ENCODE measurements around the gene SERPINE2. TPM values are rescaled to one million over a fixed set of nuclear protein-coding genes. Genes with fewer than 3 reads are reported as not detected.

The SERPINE2 gene
- total and polyA plus RNA-seq, 5 donors, result 15.4 to 49.4 (median 24.2) TPM

DNA sequence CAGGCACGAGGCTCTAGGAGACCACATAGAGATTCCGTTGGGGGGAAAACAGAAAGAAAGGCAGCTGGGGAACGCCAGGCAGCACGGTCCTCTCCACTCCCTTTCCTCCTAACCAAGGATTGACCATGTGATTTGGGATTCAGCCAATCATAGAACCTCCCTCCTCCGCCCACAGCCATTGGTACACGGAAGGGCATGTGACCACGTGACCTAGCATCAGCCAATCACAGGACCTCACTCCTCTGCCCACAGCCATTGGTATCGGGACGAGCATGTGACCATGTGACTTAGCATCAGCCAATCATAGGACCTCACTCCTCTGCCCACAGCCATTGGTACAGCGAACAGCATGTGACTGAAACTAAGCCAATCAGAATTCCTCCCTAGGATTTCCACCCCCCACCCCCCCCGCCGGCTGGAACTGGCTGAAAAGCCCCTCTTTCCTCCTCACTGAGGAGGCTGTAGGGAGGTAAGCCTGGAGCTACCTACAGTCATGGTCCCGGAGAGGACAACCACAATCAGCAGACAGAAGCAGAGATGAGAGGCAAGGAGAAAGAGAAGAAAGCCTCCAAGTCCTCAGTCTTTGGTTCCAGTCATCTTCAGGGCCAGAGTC, 7.6 kb downstream of the SERPINE2 start:
- DNase-seq (no peak), ATAC-seq (no peak)
- Histone ChIP-seq H3K27me3 (ENCODE audit: control insufficient read depth, insufficient read depth) (peaks cover 3% of the 10 kb centered on the region), H3K4me3 (ENCODE audit: low read length) (no peak overlapping the region), H3K9me3 (ENCODE audit: control insufficient read depth, low read length) (no peaks in the 10 kb centered on the region), H3K4me1 (ENCODE audit: control insufficient read depth, insufficient read depth, low read length) (no peaks in the 10 kb centered on the region), H3K27ac (ENCODE audit: low read length) (no peak overlapping the region)
- 85% methylated on average over 13 of the region's 13 CpGs for WGBS
- intact Hi-C loops (cut with DNase I), result no loop called here

GRCh38 chr2:224030786-224031185, 8.3 kb downstream of the SERPINE2 start:
- DNase-seq (no peak), ATAC-seq (no peak)
- Histone ChIP-seq H3K9me3 (ENCODE audit: control insufficient read depth, low read length) (no peaks in the 10 kb centered on the region), H3K27me3 (ENCODE audit: control insufficient read depth, insufficient read depth) (peaks cover 3% of the 10 kb centered on the region), H3K27ac (ENCODE audit: low read length) (no peak overlapping the region), H3K4me1 (ENCODE audit: control insufficient read depth, insufficient read depth, low read length) (no peaks in the 10 kb centered on the region), H3K4me3 (ENCODE audit: low read length) (no peak overlapping the region)
- WGBS, result 78% methylated on average over 7 of the region's 7 CpGs
- intact Hi-C loops (cut with DNase I), result no loop called here

GRCh38 chr2:224029876-224030275, 9.2 kb downstream of the SERPINE2 start:
- Histone ChIP-seq H3K9me3 (ENCODE audit: control insufficient read depth, low read length) (no peaks in the 10 kb centered on the region), H3K4me1 (ENCODE audit: control insufficient read depth, insufficient read depth, low read length) (no peaks in the 10 kb centered on the region), H3K27ac (ENCODE audit: low read length) (no peak overlapping the region), H3K4me3 (ENCODE audit: low read length) (no peak overlapping the region), H3K27me3 (ENCODE audit: control insufficient read depth, insufficient read depth) (peaks cover 3% of the 10 kb centered on the region)
- no peak for ATAC-seq
- DNase-seq, result no peak
- intact Hi-C loops (cut with DNase I), result no loop called here
- WGBS, result 87% methylated on average over 6 of the region's 6 CpGs

DNA sequence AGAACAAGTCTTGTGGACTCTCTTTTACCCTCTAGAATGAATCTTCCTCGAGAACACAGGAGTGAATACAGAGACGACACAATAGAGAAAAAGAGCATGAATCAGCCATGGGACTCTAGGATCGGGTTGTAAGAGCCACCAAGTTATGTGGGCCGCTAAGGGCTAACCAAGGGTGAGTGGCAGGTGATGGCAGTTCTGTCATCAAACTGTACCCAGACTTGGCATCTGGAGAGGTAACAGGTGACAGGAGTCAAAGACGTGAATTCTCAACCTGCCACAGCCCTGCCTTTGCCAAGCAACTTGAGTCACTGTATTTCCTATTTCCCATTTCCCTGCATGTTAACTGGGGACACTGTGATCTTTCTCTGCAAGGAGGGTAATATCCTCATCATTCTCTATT, 11.2 kb downstream of the SERPINE2 start:
- no peak for DNase-seq

DNA sequence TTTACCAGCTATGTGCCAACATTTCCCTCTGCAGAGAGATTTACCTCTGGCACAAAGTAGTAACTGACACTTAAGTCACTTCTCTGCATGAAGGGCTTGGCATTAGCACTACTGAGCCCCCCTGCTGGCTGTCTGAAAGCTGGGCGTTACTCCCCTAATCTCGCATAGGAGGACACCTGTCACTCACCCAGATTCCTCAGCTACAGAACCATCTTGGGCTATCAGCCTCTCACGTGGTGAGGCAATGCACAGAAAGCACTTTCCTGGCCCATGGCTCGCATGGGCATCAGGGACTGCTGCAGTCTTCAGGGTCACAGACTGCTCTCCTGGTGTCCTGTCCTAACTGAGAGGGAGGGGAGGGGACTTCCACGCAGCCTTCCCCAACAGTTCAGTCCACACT, 12.0 kb downstream of the SERPINE2 start:
- no peak overlapping the region for H3K4me3 ChIP-seq (ENCODE audit: low read length)
- no peaks in the 10 kb centered on the region for H3K4me1 ChIP-seq (ENCODE audit: control insufficient read depth, insufficient read depth, low read length)
- intact Hi-C loops (cut with DNase I), result no loop called here
- no peaks in the 10 kb centered on the region for H3K27me3 ChIP-seq (ENCODE audit: control insufficient read depth, insufficient read depth)
- no peak overlapping the region for H3K27ac ChIP-seq (ENCODE audit: low read length)
- ATAC-seq, result no peak
- DNase-seq, result no peak
- H3K9me3 ChIP-seq (ENCODE audit: control insufficient read depth, low read length), result no peaks in the 10 kb centered on the region
- 62% methylated on average over 5 of the region's 5 CpGs for WGBS

More for the DNA sequence above, 11.2 kb downstream of the SERPINE2 start:
- intact Hi-C loops (cut with DNase I), result no loop called here
- Histone ChIP-seq H3K4me1 (ENCODE audit: control insufficient read depth, insufficient read depth, low read length) (no peaks in the 10 kb centered on the region), H3K27ac (ENCODE audit: low read length) (no peak overlapping the region), H3K4me3 (ENCODE audit: low read length) (no peak overlapping the region), H3K27me3 (ENCODE audit: control insufficient read depth, insufficient read depth) (no peaks in the 10 kb centered on the region), H3K9me3 (ENCODE audit: control insufficient read depth, low read length) (no peaks in the 10 kb centered on the region)
- no peak for ATAC-seq
- WGBS, result 80% methylated on average over 5 of the region's 5 CpGs

- no peaks in the 10 kb centered on the region for H3K9me3 ChIP-seq (ENCODE audit: control insufficient read depth, low read length)
- ATAC-seq (peak in 1 of 2 donors; percentile 51), DNase-seq (no peak)
- intact Hi-C loops (cut with DNase I), result no loop called here
- no peaks in the 10 kb centered on the region for H3K27me3 ChIP-seq (ENCODE audit: control insufficient read depth, insufficient read depth)
- no peak overlapping the region for H3K27ac ChIP-seq (ENCODE audit: low read length)
- WGBS, result 74% methylated on average over 7 of the region's 7 CpGs
- H3K4me1 ChIP-seq (ENCODE audit: control insufficient read depth, insufficient read depth, low read length), result no peaks in the 10 kb centered on the region
- H3K4me3 ChIP-seq (ENCODE audit: low read length), result no peak overlapping the region
These were observed 13.2 kb downstream of the SERPINE2 start for GRCh38 chr2:224025874-224026273.

- WGBS, result 62% methylated on average over 4 of the region's 4 CpGs
- no peaks in the 10 kb centered on the region for H3K9me3 ChIP-seq (ENCODE audit: control insufficient read depth, low read length)
- ATAC-seq (no peak), DNase-seq (no peak)
- H3K27ac ChIP-seq (ENCODE audit: low read length), result no peak overlapping the region
- H3K4me1 ChIP-seq (ENCODE audit: control insufficient read depth, insufficient read depth, low read length), result no peaks in the 10 kb centered on the region
- intact Hi-C loops (cut with DNase I), result no loop called here
- no peak overlapping the region for H3K4me3 ChIP-seq (ENCODE audit: low read length)
- no peaks in the 10 kb centered on the region for H3K27me3 ChIP-seq (ENCODE audit: control insufficient read depth, insufficient read depth)
These were observed 14.8 kb downstream of the SERPINE2 start for GRCh38 chr2:224024270-224024669.

DNA sequence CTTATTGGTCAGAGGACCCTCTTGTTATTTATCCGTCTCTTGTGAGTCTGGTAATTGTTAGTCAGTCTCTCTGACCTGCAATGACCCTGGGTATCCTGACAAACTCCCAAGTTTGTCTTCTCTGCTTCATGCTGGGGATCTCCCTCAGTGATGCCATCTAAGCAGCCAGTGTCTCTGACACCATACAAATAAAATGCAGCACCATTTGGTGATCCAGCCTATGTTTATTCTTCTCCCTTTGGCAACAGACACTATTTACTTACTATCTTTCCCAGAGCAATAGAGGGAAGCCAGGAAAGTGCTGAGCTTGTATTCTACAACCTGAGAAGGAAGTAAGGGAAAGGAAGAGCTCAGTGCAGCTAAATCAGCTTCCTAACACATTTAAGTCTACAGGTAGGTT, 15.9 kb downstream of the SERPINE2 start:
- no peaks in the 10 kb centered on the region for H3K27me3 ChIP-seq (ENCODE audit: control insufficient read depth, insufficient read depth)
- H3K4me3 ChIP-seq (ENCODE audit: low read length), result no peak overlapping the region
- DNase-seq (no peak), ATAC-seq (no peak)
- 80% methylated on average over 1 of the region's 1 CpG for WGBS
- no peaks in the 10 kb centered on the region for H3K4me1 ChIP-seq (ENCODE audit: control insufficient read depth, insufficient read depth, low read length)
- no peak overlapping the region for H3K27ac ChIP-seq (ENCODE audit: low read length)
- no peaks in the 10 kb centered on the region for H3K9me3 ChIP-seq (ENCODE audit: control insufficient read depth, low read length)
- intact Hi-C loops (cut with DNase I), result no loop called here

- no peak for ATAC-seq
- Histone ChIP-seq H3K27me3 (ENCODE audit: control insufficient read depth, insufficient read depth) (no peaks in the 10 kb centered on the region), H3K9me3 (ENCODE audit: control insufficient read depth, low read length) (no peaks in the 10 kb centered on the region), H3K4me1 (ENCODE audit: control insufficient read depth, insufficient read depth, low read length) (no peaks in the 10 kb centered on the region), H3K27ac (ENCODE audit: low read length) (no peak overlapping the region), H3K4me3 (ENCODE audit: low read length) (no peak overlapping the region)
- no peak for DNase-seq
- intact Hi-C loops (cut with DNase I), result no loop called here
These were observed 16.6 kb downstream of the SERPINE2 start for GRCh38 chr2:224022486-224022885.

DNA sequence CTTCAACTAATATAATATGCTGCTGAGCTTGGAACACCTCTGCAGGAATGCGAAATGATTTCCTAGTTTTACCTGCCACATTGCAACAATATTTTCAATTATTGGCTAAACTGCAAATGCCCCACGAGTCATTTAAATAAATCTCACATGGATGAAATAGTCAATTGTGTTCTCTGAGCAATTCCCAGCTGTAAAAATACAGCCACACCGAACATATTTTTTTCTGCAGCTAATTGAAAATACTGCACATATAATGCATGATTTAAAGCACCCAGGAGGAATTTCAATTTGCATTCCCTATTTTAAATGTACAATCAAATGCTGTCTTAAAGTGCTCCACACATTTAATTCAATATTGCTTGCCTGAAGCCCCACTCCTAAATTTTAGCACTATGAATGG, 18.6 kb downstream of the SERPINE2 start:
- Histone ChIP-seq H3K9me3 (ENCODE audit: control insufficient read depth, low read length) (no peaks in the 10 kb centered on the region), H3K4me1 (ENCODE audit: control insufficient read depth, insufficient read depth, low read length) (no peaks in the 10 kb centered on the region), H3K27ac (ENCODE audit: low read length) (no peak overlapping the region), H3K27me3 (ENCODE audit: control insufficient read depth, insufficient read depth) (no peaks in the 10 kb centered on the region), H3K4me3 (ENCODE audit: low read length) (no peak overlapping the region)
- DNase-seq, result no peak
- intact Hi-C loops (cut with DNase I), result no loop called here
- ATAC-seq, result no peak
- WGBS, result 79% methylated on average over 3 of the region's 3 CpGs

GRCh38 chr2:224017957-224018356, 21.1 kb downstream of the SERPINE2 start:
- no peak for DNase-seq
- H3K27me3 ChIP-seq (ENCODE audit: control insufficient read depth, insufficient read depth), result no peaks in the 10 kb centered on the region
- intact Hi-C loops (cut with DNase I), result no loop called here
- no peak overlapping the region for H3K4me3 ChIP-seq (ENCODE audit: low read length)
- H3K4me1 ChIP-seq (ENCODE audit: control insufficient read depth, insufficient read depth, low read length), result no peaks in the 10 kb centered on the region
- no peak for ATAC-seq
- 47% methylated on average over 4 of the region's 4 CpGs for WGBS
- H3K27ac ChIP-seq (ENCODE audit: low read length), result no peak overlapping the region
- H3K9me3 ChIP-seq (ENCODE audit: control insufficient read depth, low read length), result no peaks in the 10 kb centered on the region

DNA sequence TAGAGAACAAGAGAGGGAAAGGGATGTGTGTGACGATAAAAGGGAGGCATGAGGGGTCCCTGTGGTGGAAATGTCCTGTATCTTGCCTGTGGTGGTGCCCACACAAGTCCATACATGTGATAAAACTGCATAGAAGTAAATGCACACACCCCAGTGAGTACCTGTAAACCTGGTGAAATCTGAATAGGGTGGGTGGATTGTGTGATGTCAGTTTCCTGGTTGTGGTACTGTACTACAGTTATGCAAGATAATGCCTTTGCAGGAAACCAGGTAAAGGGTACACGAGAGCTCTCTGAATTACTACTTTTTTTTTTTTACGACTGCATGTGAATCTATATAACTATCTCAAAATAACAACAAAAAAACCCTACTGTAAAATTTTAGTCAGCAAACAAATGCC, 22.1 kb downstream of the SERPINE2 start:
- Histone ChIP-seq H3K4me3 (ENCODE audit: low read length) (no peak overlapping the region), H3K9me3 (ENCODE audit: control insufficient read depth, low read length) (no peaks in the 10 kb centered on the region), H3K27ac (ENCODE audit: low read length) (no peak overlapping the region), H3K4me1 (ENCODE audit: control insufficient read depth, insufficient read depth, low read length) (no peaks in the 10 kb centered on the region), H3K27me3 (ENCODE audit: control insufficient read depth, insufficient read depth) (no peaks in the 10 kb centered on the region)
- ATAC-seq (no peak), DNase-seq (no peak)
- 58% methylated on average over 3 of the region's 3 CpGs for WGBS
- intact Hi-C loops (cut with DNase I), result no loop called here
